Activated CD4-positive, alpha-beta memory T cell treated with anti-CD3 and anti-CD28 coated beads for 36 hours (primary cell): Measurements from ENCODE around the gene EIF1. TPM values are rescaled to one million over a fixed set of nuclear protein-coding genes. Genes with fewer than 3 reads are reported as not detected.
"Not testable (repeated sequence)": the region's sequence is repeated elsewhere in the genome, so short reads cannot be mapped to it uniquely, and the experiment has no call there.

Experiments
- CTCF ChIA-PET: fragments of 350-600 bp; sonication (Branson Sonifier 250); formaldehyde crosslinking; loops from one replicate; lab custom pipeline; 2021; ENCODE audit warnings: antibody characterized with exemption, inconsistent platforms; lab: Charles Lee
- POLR2A ChIA-PET: fragments of 350-600 bp; sonication (Branson Sonifier 250); formaldehyde crosslinking; loops from one replicate; lab custom pipeline; 2021; ENCODE audit warnings: antibody characterized with exemption; lab: Charles Lee
- DNase-seq: peaks from one replicate; pipeline ENCODE4 v3.0.0-alpha.2; 2020
- H3K27ac Mint-ChIP-seq: one replicate; pipeline ENCODE4 v1.8.0; 2021; ENCODE audit warnings: mixed read lengths
- H3K27me3 Mint-ChIP-seq: one replicate; pipeline ENCODE4 v1.8.0; 2021; ENCODE audit warnings: mixed read lengths
- H3K36me3 Mint-ChIP-seq: one replicate; pipeline ENCODE4 v1.8.0; 2021; ENCODE audit warnings: mixed read lengths
- H3K4me1 Mint-ChIP-seq: one replicate; pipeline ENCODE4 v1.8.0; 2021; ENCODE audit warnings: low read depth, mixed read lengths
- H3K4me3 Mint-ChIP-seq: one replicate; pipeline ENCODE4 v1.8.0; 2021; ENCODE audit warnings: mild to moderate bottlenecking, mixed read lengths
- H3K9me3 Mint-ChIP-seq: one replicate; pipeline ENCODE4 v1.8.0; 2021; ENCODE audit warnings: mixed read lengths
- intact Hi-C: fragments of 100-400 bp; cut with micrococcal nuclease; formaldehyde crosslinking; loops from one replicate; pipeline ENCODE4 v1.15.1; 2023
- total RNA-seq, 2 experiments: library from RNA; stranded (reverse); gene quantifications; one replicate each; pipeline ENCODE4 v1.2.3, GENCODE V29; 2021

Gene EIF1
- total RNA-seq = 1,000 to 10,000 TPM; 1,052 to 1,072 TPM

DNA sequence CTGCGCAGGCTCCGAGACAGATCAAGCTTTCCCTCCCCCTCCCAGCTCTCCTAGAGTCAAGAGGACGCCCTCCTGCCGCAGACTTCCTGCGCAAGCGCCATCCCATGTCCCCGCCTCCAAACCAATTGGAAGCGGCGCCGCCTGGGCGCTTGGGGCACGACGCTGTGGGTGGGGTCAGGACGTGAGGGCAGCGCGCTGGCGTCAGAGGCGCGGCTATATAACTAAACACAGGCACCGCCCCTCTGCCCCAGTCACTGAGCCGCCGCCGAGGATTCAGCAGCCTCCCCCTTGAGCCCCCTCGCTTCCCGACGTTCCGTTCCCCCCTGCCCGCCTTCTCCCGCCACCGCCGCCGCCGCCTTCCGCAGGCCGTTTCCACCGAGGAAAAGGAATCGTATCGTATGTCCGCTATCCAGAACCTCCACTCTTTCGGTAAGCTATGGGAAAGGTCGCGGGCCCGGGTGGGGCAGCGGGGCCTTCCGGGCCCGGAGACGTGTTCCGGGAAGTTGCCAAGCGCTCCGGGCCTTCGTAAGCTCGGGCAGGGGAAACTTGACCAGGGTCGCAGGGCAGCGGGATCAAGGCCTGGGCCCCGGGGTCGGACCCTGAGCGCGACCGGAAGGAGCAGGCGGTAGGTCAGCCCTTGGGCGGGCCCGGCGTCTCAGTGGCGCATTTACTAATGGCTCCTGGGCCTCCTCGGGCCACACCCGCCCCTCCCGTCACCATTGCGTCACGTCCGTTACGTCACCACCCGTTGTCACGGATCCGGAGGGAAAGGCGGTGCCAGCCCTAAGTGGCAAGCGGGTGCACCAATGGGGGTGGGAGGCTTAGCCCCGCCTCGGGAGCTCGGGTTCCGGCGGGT, at the start of gene EIF1:
Gene EIF1 (plus strand): TSS at position 245 of the 856 bp plus-strand sequence. CDS start 154 bp downstream, at position 399.
- intact Hi-C loops = loop anchor here (1.0 to 5.0 kb wide), 4 partner anchors 10 to 1548 kb away; partner anchors contain the start of gene CASC3
- ChIA-PET CTCF (interaction anchor here (0.6 to 9.4 kb wide), 12 partner anchors 10 to 1126 kb away, joined by 3 to 197 read pairs (median 3); partner anchors contain the start of genes KLHL11 and P3H4), POLR2A (interaction anchor here (0.6 to 6.4 kb wide), 17 partner anchors 8 to 1320 kb away, joined by 3 to 184 read pairs (median 3); partner anchors contain the start of genes CCR7, DNAJC7, KLHL11 and ODAD4)
- Mint-ChIP-seq H3K36me3 (peaks cover 44% of the 10 kb centered on the region), H3K4me1 (peaks cover 35% of the 10 kb centered on the region), H3K27ac (peak within 1 kb of the TSS; percentile 99), H3K4me3 (peak within 1 kb of the TSS; percentile 95), H3K9me3 (no peaks in the 10 kb centered on the region), H3K27me3 (no peaks in the 10 kb centered on the region)
- peak; percentile 100 for DNase-seq

DNA sequence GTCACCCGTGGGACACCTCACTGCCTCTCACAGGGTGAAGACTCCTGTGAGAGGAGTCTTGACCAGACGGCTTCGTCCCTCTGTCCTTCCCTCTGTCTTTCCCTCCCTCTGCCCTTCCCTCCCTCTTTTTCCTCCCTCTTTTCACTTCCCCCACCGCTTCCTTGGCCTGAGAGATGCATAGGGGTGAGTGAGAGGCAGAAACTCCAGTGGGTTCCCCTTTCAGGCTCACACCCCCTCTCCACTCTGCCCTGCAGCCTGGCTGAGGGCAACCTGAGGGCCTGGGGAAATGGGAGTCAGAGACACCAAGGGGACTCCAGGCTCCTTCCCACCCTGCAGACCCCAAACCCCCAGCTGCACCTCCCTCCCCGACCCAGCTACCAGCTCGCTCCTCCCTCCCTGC, 49.7 kb upstream of the EIF1 start:
- intact Hi-C loops = no loop called here
- Mint-ChIP-seq H3K9me3 (no peaks in the 10 kb centered on the region), H3K27ac (no peak overlapping the region), H3K4me3 (no peak overlapping the region), H3K36me3 (no peaks in the 10 kb centered on the region), H3K4me1 (no peaks in the 10 kb centered on the region), H3K27me3 (no peaks in the 10 kb centered on the region)
- DNase-seq = no peak
- ChIA-PET CTCF (interaction anchor here (0.8 to 1.0 kb wide), 2 partner anchors 24 to 89 kb away, joined by 3 read pairs; no protein-coding TSS in a partner anchor), POLR2A (no interaction called here)

DNA sequence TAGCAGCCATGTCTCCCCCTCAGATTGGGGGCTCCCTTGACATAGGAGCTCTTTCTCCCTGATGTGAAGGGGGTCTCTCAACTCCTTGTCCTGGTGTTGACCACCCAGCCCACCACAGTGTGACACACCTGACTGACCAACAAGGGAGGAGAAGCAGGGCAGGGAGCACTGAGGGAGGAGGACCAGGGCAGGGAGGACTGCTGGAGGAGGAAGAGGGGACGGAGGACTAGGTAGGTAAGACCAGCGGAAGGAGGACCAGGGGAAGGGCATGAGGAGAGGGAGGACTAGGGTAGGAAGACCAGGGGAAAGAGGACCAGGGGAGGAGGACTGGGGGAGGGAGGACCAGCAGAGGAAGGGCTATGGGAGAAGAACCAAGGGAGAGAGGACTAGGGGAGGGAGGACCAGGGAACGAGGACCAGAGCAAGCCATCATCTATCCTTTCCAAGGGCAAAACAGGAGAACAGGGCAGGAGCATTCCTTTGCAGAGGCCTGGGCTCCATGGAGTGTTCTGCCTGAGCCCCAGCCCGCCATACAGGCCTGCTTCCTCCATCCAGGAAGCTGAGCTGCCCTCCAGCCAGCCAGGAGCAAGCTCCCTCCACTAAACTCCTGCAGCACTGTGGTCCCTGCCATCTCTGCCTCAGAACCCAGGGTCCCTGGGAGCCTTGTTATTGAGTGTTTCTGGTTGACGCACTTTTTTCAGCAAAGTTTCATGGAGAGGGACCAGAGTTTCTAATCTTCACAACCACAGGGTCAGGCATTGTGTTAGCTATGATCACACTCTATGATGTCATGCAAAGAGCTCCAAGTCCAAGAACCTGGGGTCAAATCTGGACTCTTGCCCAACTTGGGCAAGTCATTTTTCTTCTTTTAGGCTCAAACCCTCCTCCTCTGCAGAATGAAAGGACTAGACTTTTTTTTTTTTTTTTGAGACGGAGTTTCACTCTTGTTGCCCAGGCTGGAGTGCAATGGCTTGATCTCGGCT, 48.9 kb upstream of the EIF1 start:
- H3K27ac Mint-ChIP-seq = no peak overlapping the region
- H3K4me1 Mint-ChIP-seq = no peaks in the 10 kb centered on the region
- no peaks in the 10 kb centered on the region for H3K9me3 Mint-ChIP-seq
- ChIA-PET CTCF (interaction anchor here (1.0 to 1.7 kb wide), 2 partner anchors 9 to 90 kb away, joined by 3 to 5 read pairs; no protein-coding TSS in a partner anchor), POLR2A (no interaction called here)
- no peaks in the 10 kb centered on the region for H3K36me3 Mint-ChIP-seq
- intact Hi-C loops = no loop called here
- DNase-seq = no peak
- H3K27me3 Mint-ChIP-seq = no peaks in the 10 kb centered on the region
- no peak overlapping the region for H3K4me3 Mint-ChIP-seq

DNA sequence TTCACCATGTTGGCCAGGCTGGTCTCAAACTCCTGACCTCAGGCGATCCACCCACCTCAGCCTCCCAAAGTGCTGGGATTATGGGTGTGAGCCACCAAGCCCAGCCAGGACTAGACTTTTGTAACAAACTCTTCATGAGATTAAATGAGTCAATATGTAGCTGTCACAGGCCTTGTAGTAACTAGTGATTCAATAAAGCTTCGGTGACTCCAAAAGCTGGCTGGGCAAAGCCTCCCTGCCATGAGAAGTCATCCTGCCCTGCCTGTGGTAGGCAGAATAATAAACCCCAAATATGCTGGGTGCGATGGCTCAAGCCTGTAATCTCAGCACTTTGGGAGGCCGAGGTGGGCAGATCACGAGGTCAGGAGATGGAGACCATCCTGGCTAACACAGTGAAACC, 48.1 kb upstream of the EIF1 start:
- H3K27ac Mint-ChIP-seq, H3K4me3 Mint-ChIP-seq, H3K4me1 Mint-ChIP-seq, POLR2A ChIA-PET, H3K9me3 Mint-ChIP-seq, H3K27me3 Mint-ChIP-seq, H3K36me3 Mint-ChIP-seq, intact Hi-C loops, DNase-seq: not testable (repeated sequence)
- CTCF ChIA-PET = interaction anchor here (1.7 kb wide), 1 partner anchor 8 kb away, joined by 5 read pairs; no protein-coding TSS in a partner anchor

DNA sequence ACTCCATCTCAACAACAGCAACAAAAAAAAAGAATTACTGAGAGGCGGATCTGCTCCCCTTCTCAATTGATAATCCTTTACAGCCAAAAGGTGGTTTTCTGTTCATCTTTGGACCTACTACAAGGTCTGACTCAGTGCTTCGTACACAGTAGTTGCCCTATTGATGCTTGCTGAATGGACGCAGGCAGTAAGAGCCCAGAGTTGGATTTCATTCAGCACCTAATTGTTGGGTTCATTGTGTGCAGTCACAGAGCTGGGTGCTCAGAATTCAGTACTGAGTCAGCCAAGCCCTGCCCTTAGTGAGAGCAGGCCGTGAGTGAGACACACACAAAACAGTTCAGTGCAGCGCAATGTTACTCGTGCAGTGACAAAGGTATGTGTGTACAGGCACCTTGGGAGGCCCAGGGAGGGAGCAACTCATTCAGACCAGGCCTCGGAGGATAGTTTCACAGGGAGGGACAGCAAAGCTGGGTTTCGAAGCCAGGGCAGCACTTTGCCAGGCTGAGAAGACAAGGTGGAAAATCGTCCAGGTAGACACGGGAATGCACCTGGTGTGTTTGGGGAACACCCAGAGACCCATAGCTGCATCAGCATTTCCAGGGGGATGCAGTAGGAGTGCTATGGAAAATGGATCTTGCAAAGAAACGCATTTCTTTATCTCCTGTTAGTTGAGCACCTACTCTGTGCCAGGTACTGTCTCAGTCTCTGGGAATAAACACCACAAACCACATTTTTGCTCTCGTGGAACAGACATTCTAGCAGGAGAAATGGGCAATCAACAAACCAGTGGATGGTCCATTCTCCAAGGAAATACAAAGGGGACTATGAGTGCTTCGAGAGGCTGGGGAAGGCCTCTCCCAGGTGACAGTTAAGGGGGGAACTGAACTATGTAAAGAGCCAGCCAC, 46.2 kb upstream of the EIF1 start:
- no peaks in the 10 kb centered on the region for H3K9me3 Mint-ChIP-seq
- no peak overlapping the region for H3K4me3 Mint-ChIP-seq
- no peak overlapping the region for H3K27ac Mint-ChIP-seq
- intact Hi-C loops = no loop called here
- no peaks in the 10 kb centered on the region for H3K27me3 Mint-ChIP-seq
- H3K36me3 Mint-ChIP-seq = no peaks in the 10 kb centered on the region
- ChIA-PET CTCF (interaction anchor here (0.6 to 13.0 kb wide), 4 partner anchors 23 to 1054 kb away, joined by 3 to 450 read pairs (median 94); no protein-coding TSS in a partner anchor), POLR2A (no interaction called here)
- no peaks in the 10 kb centered on the region for H3K4me1 Mint-ChIP-seq
- DNase-seq = no peak

DNA sequence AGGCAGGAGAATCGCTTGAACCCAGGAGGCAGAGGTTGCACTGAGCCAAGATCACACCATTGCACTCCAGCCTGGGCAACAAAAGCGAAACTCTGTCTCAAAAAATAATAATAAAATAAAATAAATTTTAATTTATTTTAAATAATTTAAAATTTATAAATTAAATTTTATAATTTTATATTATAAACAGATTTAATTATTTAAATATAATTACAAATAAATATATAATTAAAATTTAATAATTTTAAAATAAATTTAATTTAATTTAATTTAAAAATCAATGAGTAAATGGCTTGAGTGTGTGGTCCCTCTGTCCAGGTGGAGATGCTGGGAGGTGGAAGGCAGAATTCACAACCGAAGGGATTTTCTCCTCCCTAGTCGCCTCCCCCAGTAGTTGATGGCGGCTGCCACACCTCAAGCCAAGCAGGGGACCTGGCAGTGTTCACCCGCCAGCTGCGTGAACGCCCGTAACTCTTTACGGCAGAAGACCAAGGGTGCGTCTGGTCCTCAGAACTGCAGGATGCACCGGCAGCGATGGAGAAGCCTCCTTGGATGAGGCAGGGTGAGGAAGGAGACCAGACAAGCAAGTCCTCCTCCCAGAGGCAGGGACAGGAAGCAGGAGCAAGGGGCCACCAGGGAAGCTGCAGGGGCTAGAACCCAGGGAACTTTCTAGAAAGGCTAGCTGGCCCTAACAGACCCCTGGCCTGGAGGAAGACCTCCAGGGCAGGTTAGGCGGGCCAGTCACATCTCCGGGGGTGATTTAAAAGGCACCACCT, 41.5 kb upstream of the EIF1 start:
- H3K4me1 Mint-ChIP-seq = peaks cover 11% of the 10 kb centered on the region
- no peaks in the 10 kb centered on the region for H3K9me3 Mint-ChIP-seq
- intact Hi-C loops = loop anchor here (5.0 kb wide), 2 partner anchors 790 to 845 kb away; no protein-coding TSS in a partner anchor
- H3K36me3 Mint-ChIP-seq = no peaks in the 10 kb centered on the region
- no peaks in the 10 kb centered on the region for H3K27me3 Mint-ChIP-seq
- POLR2A ChIA-PET = no interaction called here
- CTCF ChIA-PET = interaction anchor here (0.7 to 13.0 kb wide), 16 partner anchors 18 to 854 kb away, joined by 3 to 450 read pairs (median 6); partner anchors contain the start of gene KRT9
- DNase-seq = no peak
- no peak overlapping the region for H3K27ac Mint-ChIP-seq
- no peak overlapping the region for H3K4me3 Mint-ChIP-seq

DNA sequence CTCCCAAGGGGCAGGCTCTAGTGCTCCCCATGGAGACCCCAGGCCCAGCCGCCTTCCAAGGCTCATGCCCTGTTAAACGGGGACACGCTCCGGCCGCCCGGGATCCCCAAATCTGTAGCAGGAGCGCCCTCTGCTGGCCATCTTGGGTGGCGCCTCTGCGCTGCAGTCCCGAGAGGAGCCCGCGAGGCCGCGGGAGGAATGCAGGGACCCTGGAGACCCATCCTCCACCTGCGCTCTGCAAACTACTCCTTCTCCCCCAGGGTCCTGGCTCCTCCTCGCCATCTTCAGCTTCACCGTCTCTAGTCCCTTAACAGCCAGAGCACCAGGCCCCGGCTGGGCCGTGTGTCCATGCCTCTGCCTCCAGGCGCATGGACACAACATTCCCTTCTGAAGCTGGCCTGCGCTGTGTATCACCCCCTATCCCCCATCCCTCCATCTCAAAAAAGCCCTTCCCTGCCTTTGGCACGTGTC, 40.7 kb upstream of the EIF1 start:
- intact Hi-C loops = loop anchor here (1.0 to 5.0 kb wide), 6 partner anchors 14 to 846 kb away; no protein-coding TSS in a partner anchor
- Mint-ChIP-seq H3K27me3 (no peaks in the 10 kb centered on the region), H3K4me1 (peaks cover 11% of the 10 kb centered on the region), H3K27ac (no peak overlapping the region), H3K4me3 (peak overlapping the region; percentile 42), H3K9me3 (no peaks in the 10 kb centered on the region), H3K36me3 (no peaks in the 10 kb centered on the region)
- ChIA-PET CTCF (interaction anchor here (0.6 to 13.0 kb wide), 52 partner anchors 8 to 1094 kb away, joined by 3 to 450 read pairs (median 4); partner anchors contain the start of genes EIF1 and KRT9), POLR2A (interaction anchor here (0.7 to 1.0 kb wide), 2 partner anchors 16 to 99 kb away, joined by 3 read pairs; no protein-coding TSS in a partner anchor)
- peak; percentile 91 for DNase-seq

DNA sequence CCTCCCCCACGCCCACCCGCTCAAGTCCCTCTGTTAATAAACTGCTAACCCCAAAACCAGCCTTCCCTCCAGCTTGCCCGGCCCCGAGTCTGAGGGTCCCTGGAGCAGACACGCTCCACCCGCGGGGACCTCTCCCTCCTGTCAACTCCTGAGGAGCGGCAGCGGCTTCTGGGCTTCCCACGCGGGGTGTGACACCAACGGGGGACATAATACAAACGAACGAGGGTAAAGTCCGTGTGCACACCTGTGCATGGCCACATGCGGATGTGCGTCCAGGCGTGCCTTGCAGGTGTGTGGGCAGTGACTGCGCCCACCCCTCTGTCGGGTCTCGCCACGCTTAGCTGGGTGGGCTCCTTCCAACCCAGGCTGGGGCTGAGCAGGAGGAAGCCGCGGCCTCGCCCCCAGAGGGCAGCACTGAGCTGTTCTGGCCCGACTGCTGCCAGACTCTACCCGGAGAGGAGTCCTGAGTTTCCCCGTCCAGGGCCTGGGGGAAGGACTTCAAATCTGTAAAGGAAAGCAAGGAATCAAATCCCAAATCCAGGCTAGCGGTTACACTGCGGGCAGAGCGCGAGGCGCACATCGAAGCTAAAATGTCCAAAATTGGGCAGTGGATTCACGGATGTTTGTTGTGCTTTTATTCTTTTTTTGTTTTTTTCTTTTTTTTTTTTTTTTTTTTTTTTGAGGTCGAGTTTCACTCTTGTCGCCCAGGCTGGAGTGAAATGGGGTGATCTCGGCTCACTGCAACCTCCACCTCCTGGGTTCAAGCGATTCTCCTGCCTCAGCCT, 40.1 kb upstream of the EIF1 start:
- peak overlapping the region; percentile 42 for H3K4me3 Mint-ChIP-seq
- H3K9me3 Mint-ChIP-seq = no peaks in the 10 kb centered on the region
- no peak overlapping the region for H3K27ac Mint-ChIP-seq
- ChIA-PET CTCF (interaction anchor here (0.6 to 13.0 kb wide), 70 partner anchors 8 to 1095 kb away, joined by 3 to 450 read pairs (median 4); partner anchors contain the start of genes EIF1 and KRT9), POLR2A (interaction anchor here (0.7 to 1.0 kb wide), 2 partner anchors 15 to 99 kb away, joined by 3 read pairs; no protein-coding TSS in a partner anchor)
- peak; percentile 87 for DNase-seq
- no peaks in the 10 kb centered on the region for H3K27me3 Mint-ChIP-seq
- intact Hi-C loops = loop anchor here (1.0 to 5.0 kb wide), 6 partner anchors 14 to 846 kb away; no protein-coding TSS in a partner anchor
- no peaks in the 10 kb centered on the region for H3K36me3 Mint-ChIP-seq
- H3K4me1 Mint-ChIP-seq = peaks cover 11% of the 10 kb centered on the region

DNA sequence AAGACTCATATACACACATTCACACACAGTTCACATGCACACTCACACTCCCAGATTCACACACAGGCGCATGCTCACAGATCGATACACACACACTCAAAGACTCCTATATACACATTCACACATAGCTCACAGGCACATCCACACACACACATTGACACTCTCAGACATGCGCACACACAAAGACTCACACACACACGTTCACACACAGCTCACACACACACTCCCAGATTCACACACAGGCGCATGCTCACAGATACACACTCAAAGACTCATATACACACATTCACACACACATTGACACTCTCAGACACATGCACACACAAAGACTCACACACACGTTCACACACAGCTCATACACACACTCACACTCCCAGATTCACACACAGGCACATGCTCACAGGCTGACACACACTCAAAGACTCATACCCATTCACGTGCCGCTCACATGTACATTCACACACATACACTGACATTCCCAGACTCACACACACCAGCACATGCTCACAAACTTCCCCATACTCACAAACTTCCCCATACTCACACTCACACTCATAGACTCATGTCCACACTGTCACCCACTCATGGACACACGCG, 38.7 kb upstream of the EIF1 start:
- intact Hi-C loops = loop anchor here (5.0 kb wide), 2 partner anchors 793 to 848 kb away; no protein-coding TSS in a partner anchor
- no peaks in the 10 kb centered on the region for H3K36me3 Mint-ChIP-seq
- no peaks in the 10 kb centered on the region for H3K27me3 Mint-ChIP-seq
- no peak for DNase-seq
- H3K27ac Mint-ChIP-seq = no peak overlapping the region
- no peak overlapping the region for H3K4me3 Mint-ChIP-seq
- ChIA-PET CTCF (interaction anchor here (0.6 to 13.0 kb wide), 16 partner anchors 8 to 794 kb away, joined by 3 to 450 read pairs (median 8); partner anchors contain the start of gene KRT17), POLR2A (no interaction called here)
- H3K4me1 Mint-ChIP-seq = peaks cover 11% of the 10 kb centered on the region
- no peaks in the 10 kb centered on the region for H3K9me3 Mint-ChIP-seq
